Fibroblast of villous mesenchyme (primary cell): ENCODE results near the gene PDIA5. TPM values are rescaled to one million over a fixed set of nuclear protein-coding genes. Genes with fewer than 3 reads are reported as not detected.

Experiments used
- DNase-seq: peaks from one replicate; pipeline ENCODE4 v3.0.0-alpha.2; 2010; ENCODE audit warnings: low read depth
- H3K4me3 ChIP-seq: 2 replicates; pipeline ENCODE4 v1.5.1; 2011; ENCODE audit warnings: low read depth, mild to moderate bottlenecking, low read length
- CTCF ChIP-seq: IDR thresholded peaks from 2 replicates; pipeline ENCODE4 v1.5.1; 2012; ENCODE audit warnings: low read depth, mild to moderate bottlenecking, low read length; ENCODE audit not compliant: insufficient read depth
- total RNA-seq: library from RNA; depleted of rRNA; stranded (reverse); fragments of >200 nt; gene quantifications from 2 replicates; pipeline ENCODE4 v1.2.3, GENCODE V29; 2012

PDIA5 gene
- total RNA-seq, 1 donor, result 43.6 TPM

- no peak for DNase-seq
- no peak for TF ChIP-seq CTCF
- no peak overlapping the region for H3K4me3 ChIP-seq
Observed at GRCh38 chr3:123141276-123141675, 74.5 kb downstream of the PDIA5 start.

- DNase-seq, result no peak
- H3K4me3 ChIP-seq, result no peak overlapping the region
- no peak for TF ChIP-seq CTCF
Observed at GRCh38 chr3:123143669-123144411, 77.0 kb downstream of the PDIA5 start.

GRCh38 chr3:123147754-123148535 lies 81.1 kb downstream of the PDIA5 start:
- no peak overlapping the region for H3K4me3 ChIP-seq
- DNase-seq, result no peak
- no peak for TF ChIP-seq CTCF

GRCh38 chr3:123148772-123149171 lies 81.9 kb downstream of the PDIA5 start:
- no peak for DNase-seq
- TF ChIP-seq CTCF, result no peak
- H3K4me3 ChIP-seq, result no peak overlapping the region

- DNase-seq, result no peak
- no peak for TF ChIP-seq CTCF
- H3K4me3 ChIP-seq, result no peak overlapping the region
Observed at GRCh38 chr3:123149525-123149924, 82.7 kb downstream of the PDIA5 start.

- H3K4me3 ChIP-seq, result no peak overlapping the region
- no peak for TF ChIP-seq CTCF
- DNase-seq, result no peak
Observed at GRCh38 chr3:123150449-123151215, 83.8 kb downstream of the PDIA5 start.
